Skeletal muscle tissue (tissue), 4 donors: ENCODE measurements around the gene NKX6-2. TPM values are rescaled to one million over a fixed set of nuclear protein-coding genes. Genes with fewer than 3 reads are reported as not detected.
"Not testable (repeated sequence)": the region's sequence is repeated elsewhere in the genome, so short reads cannot be mapped to it uniquely, and the experiment has no call there.

Experiments used
- H3K27ac ChIP-seq: one replicate; pipeline ENCODE4 v1.7.0; 2013; ENCODE audit warnings: mild to moderate bottlenecking, low read depth, low read length, inconsistent platforms
- H3K27me3 ChIP-seq, 3 donors: one replicate each; pipeline ENCODE4 v1.7.0; 2013; ENCODE audit warnings: low read length in 3 of 3; ENCODE audit not compliant: control insufficient read depth in 3 of 3, insufficient read depth in 3 of 3
- H3K36me3 ChIP-seq, 3 donors: one replicate each; pipeline ENCODE4 v1.7.0; 2013; ENCODE audit warnings: low read length in 3 of 3; ENCODE audit not compliant: control insufficient read depth in 3 of 3, insufficient read depth in 3 of 3
- H3K4me1 ChIP-seq, 3 donors: one replicate each; pipeline ENCODE4 v1.7.0; 2013; ENCODE audit warnings: low read length in 3 of 3, mild to moderate bottlenecking in 3 of 3; ENCODE audit not compliant: control insufficient read depth in 3 of 3, insufficient read depth in 3 of 3
- H3K4me3 ChIP-seq, 3 donors: one replicate each; pipeline ENCODE4 v1.7.0; 2013; ENCODE audit warnings: low read length in 3 of 3
- H3K9ac ChIP-seq, 3 donors: one replicate each; pipeline ENCODE4 v1.7.0; 2013; ENCODE audit warnings: low read length in 3 of 3, mild to moderate bottlenecking in 3 of 3, moderate library complexity in 2 of 3, low read depth in 1 of 3
- H3K9me3 ChIP-seq, 3 donors: one replicate each; pipeline ENCODE4 v1.7.0; 2013; ENCODE audit warnings: low read length in 3 of 3; ENCODE audit not compliant: control insufficient read depth in 3 of 3
- total RNA-seq: library from RNA; depleted of rRNA; stranded (reverse); fragments of >200 nt; gene quantifications from one replicate; pipeline ENCODE4 v1.2.3, GENCODE V29; 2014
- donor health status: Osteomylitis.

The NKX6-2 gene
- total RNA-seq, 1 donor from 2014 or later, result not detected

DNA sequence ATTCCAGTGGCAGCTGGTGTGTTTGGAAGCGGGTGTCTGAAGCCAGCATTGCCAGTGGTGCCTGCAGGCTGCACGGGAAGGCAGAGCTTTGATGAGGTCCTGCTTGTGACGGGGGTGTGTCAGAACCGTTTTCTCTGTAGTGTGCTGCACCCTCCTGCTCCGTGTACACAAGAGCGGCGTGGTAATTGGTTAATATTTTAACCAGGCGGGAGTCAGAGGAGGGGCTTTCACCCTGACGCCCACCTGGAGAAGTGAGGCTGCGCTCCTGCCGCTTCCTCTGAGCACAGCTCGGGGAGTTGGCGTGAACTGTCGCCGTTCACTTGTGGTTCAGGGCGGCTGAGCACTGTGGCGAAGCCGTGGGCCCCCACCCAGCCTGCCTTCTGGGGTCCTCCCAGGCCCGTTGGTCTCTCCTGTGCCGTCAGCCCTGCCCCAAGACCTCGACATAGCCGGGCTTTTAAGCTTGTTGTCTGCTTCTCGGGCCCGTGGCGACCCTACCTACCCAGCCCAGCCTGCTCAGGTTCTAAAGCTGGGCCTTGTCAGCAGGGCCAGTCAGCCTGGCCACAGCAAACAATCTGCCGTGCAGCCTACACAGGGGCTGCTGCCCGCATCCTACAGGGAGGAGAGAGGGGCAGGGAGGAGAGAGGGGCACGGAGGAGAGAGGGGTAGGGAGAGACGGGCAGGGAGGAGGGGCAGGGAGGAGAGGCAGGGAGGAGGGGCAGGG is 11.6 kb downstream of the NKX6-2 start:
- no peaks in the 10 kb centered on the region for H3K9me3 ChIP-seq
- H3K4me1 ChIP-seq, result no peaks in the 10 kb centered on the region
- peaks cover 10 to 21% (median 16%) of the 10 kb centered on the region in 3 donors for H3K36me3 ChIP-seq
- no peak overlapping the region for H3K9ac ChIP-seq
- H3K4me3 ChIP-seq, result no peak overlapping the region
- H3K27me3 ChIP-seq, result no peaks in the 10 kb centered on the region
- no peak overlapping the region for H3K27ac ChIP-seq

- H3K36me3 ChIP-seq, result peaks cover 6 to 22% (median 19%) of the 10 kb centered on the region in 3 donors
- not testable (repeated sequence) for H3K4me1 ChIP-seq, H3K27me3 ChIP-seq, H3K4me3 ChIP-seq, H3K9me3 ChIP-seq, H3K9ac ChIP-seq, H3K27ac ChIP-seq
Observed at GRCh38 chr10:132772816-132773215, 13.1 kb downstream of the NKX6-2 start.

DNA sequence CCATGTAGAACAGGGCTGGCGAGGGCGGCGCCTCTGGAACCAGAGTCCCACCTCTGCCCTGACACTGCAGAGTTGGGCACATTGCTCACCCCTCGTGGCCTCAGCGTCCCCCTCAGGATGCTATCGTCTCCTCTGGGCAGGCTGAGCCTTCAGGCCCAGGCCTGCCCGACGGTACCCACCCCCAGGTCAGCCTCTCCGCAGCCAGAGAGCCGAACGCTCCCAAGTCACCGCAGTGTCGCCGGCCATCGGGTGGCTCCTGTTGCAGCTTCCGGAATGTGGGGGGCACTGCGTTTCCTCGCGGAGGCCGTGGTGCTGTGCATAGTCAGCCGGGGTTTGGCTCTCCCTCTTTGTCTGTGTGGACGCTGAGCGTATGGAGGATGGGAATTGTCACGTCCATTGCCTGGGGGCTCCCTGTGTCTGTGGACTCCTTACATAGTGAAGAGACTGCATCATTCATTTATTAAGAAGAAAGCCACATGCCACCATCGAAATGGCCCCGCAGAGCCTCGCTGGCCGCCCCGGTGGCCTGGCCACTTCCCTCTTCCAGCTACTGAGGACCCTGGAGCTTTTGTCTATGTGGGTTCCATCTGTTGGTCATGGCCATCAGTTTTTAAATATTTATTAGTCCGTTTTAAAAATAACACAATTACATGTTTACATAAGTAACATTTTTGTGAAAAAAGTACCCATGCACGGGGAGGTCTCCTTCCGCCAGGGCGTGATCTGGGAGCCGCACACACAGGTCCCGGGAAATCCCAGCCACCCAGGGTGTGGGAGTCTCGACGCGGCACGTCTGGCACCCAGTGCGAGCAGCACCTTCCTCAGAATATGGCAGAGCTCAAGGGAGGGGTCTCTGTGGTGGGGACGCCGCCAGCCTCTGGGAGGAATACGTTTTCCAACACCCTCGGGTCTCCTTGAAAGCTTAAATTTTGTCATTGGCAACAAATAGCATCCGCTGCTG is 15.6 kb downstream of the NKX6-2 start:
- H3K36me3 ChIP-seq, result peaks cover 4 to 30% (median 22%) of the 10 kb centered on the region in 3 donors

GRCh38 chr10:132768346-132769248 is 17.4 kb downstream of the NKX6-2 start:
- no peaks in the 10 kb centered on the region for H3K27me3 ChIP-seq
- no peak overlapping the region for H3K4me3 ChIP-seq
- no peaks in the 10 kb centered on the region for H3K4me1 ChIP-seq
- H3K9ac ChIP-seq, result no peak overlapping the region
- peaks cover 5 to 32% (median 22%) of the 10 kb centered on the region in 3 donors for H3K36me3 ChIP-seq
- H3K9me3 ChIP-seq, result no peaks in the 10 kb centered on the region
- H3K27ac ChIP-seq, result no peak overlapping the region

More for the DNA sequence above, 15.6 kb downstream of the NKX6-2 start:
- Histone ChIP-seq H3K9ac (no peak overlapping the region), H3K9me3 (no peaks in the 10 kb centered on the region), H3K4me1 (no peaks in the 10 kb centered on the region), H3K27ac (no peak overlapping the region), H3K27me3 (no peaks in the 10 kb centered on the region), H3K4me3 (no peak overlapping the region)

GRCh38 chr10:132766291-132766690 is 19.7 kb downstream of the NKX6-2 start:
- H3K36me3 ChIP-seq, result peaks cover 5 to 35% (median 23%) of the 10 kb centered on the region in 3 donors
- no peak overlapping the region for H3K27ac ChIP-seq
- no peaks in the 10 kb centered on the region for H3K27me3 ChIP-seq
- no peak overlapping the region for H3K9ac ChIP-seq
- H3K4me3 ChIP-seq, result no peak overlapping the region
- H3K4me1 ChIP-seq, result no peaks in the 10 kb centered on the region
- no peaks in the 10 kb centered on the region for H3K9me3 ChIP-seq

- no peaks in the 10 kb centered on the region for H3K27me3 ChIP-seq
- H3K4me1 ChIP-seq, result no peaks in the 10 kb centered on the region
- H3K4me3 ChIP-seq, result no peak overlapping the region
- H3K9ac ChIP-seq, result no peak overlapping the region
- H3K27ac ChIP-seq, result no peak overlapping the region
- H3K9me3 ChIP-seq, result no peaks in the 10 kb centered on the region
- peaks cover 5 to 35% (median 26%) of the 10 kb centered on the region in 3 donors for H3K36me3 ChIP-seq
Observed at GRCh38 chr10:132765435-132765834, 20.5 kb downstream of the NKX6-2 start.

DNA sequence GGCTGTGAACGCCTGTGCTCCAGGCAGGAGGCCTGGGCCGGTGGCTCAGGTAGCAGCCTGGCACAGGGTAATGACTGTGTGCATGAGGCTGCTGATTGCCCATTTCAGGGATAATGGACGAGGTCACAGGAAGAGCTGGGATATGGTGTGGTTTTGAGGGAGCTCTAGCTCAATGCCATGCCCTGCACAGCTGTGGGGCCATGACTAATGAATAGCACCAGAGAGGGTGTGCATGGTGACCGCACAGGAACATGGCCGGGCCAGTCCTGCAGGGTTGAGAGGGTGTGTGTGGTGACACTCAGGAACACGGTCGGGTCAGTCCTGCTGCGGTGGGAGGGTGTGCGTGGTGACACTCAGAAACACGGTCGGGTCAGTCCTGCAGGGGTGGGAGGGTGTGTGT is 21.8 kb downstream of the NKX6-2 start:
- Histone ChIP-seq H3K9ac (no peak overlapping the region), H3K27ac (no peak overlapping the region), H3K9me3 (no peaks in the 10 kb centered on the region), H3K36me3 (peaks cover 6 to 38% (median 24%) of the 10 kb centered on the region in 3 donors), H3K4me3 (no peak overlapping the region), H3K4me1 (no peaks in the 10 kb centered on the region), H3K27me3 (no peaks in the 10 kb centered on the region)

GRCh38 chr10:132763545-132763944 is 22.4 kb downstream of the NKX6-2 start:
- Histone ChIP-seq H3K4me3 (no peak overlapping the region), H3K36me3 (peaks cover 12 to 36% (median 22%) of the 10 kb centered on the region in 3 donors), H3K27me3 (no peaks in the 10 kb centered on the region), H3K9ac (no peak overlapping the region), H3K9me3 (no peaks in the 10 kb centered on the region), H3K4me1 (no peaks in the 10 kb centered on the region), H3K27ac (no peak overlapping the region)

DNA sequence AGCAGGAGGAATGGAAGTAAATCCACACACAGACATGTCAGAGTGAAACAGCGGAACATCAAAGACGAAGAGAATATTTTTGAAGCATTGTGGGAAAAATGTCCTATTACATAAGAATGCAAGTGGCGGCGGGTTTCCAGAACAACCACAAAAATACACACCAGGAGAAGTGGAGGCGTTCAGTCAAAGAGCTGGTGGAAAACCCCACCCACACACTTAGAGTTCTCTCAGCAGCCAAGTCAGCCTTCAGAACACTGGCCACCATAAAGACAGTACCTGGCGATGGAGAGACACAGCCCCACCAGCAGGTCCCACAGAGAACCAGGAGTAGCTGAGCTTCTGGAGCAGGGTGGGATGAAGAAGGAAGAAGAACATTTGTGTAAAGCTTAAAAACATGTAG is 23.7 kb downstream of the NKX6-2 start:
- H3K9me3 ChIP-seq, result no peaks in the 10 kb centered on the region
- no peak overlapping the region for H3K4me3 ChIP-seq
- no peak overlapping the region for H3K9ac ChIP-seq
- H3K4me1 ChIP-seq, result no peaks in the 10 kb centered on the region
- H3K27ac ChIP-seq, result no peak overlapping the region
- peaks cover 15 to 32% (median 21%) of the 10 kb centered on the region in 3 donors for H3K36me3 ChIP-seq
- no peaks in the 10 kb centered on the region for H3K27me3 ChIP-seq
